GM12878 (cell line): ENCODE measurements around the gene OR2L8. TPM values are rescaled to one million over a fixed set of nuclear protein-coding genes. Genes with fewer than 3 reads are reported as not detected.

Experiments used
- ATAC-seq: fragments of 200-7000 bp; cut with Tn5 transposase; 3 replicates; pipeline ENCODE4 v1.9.1; 2020; ENCODE audit warnings: mild to moderate bottlenecking, moderate library complexity
- BruUV-seq: library from RNA; stranded (reverse); fragments of 400-500 nt; replicated peaks from 2 replicates; lab custom pipeline; 2021; lab: Mats Ljungman, UMichigan
- CTCF ChIA-PET: fragments of 300-600 bp; sonication (Branson Sonifier 250); formaldehyde crosslinking; extraction: SDS; loops from one replicate; lab custom pipeline; 2021; ENCODE audit warnings: inconsistent platforms; lab: Yijun Ruan, JAX
- POLR2A ChIA-PET: fragments of 350-600 bp; formaldehyde crosslinking; extraction: SDS; loops from one replicate; lab custom pipeline; 2021; ENCODE audit warnings: inconsistent platforms; lab: Charles Lee
- RAD21 ChIA-PET: fragments of 300-600 bp; sonication (Branson Sonifier 250); formaldehyde crosslinking; loops from one replicate; lab custom pipeline; 2023; ENCODE audit warnings: antibody characterized with exemption; ENCODE audit not compliant: unreplicated experiment; lab: Charles Lee
- SMC1A ChIA-PET: fragments of 300-600 bp; sonication (Branson Sonifier 250); formaldehyde crosslinking; loops from one replicate; lab custom pipeline; 2023; ENCODE audit not compliant: unreplicated experiment, uncharacterized antibody; lab: Charles Lee
- DNase-seq: peaks from one replicate; pipeline ENCODE4 v3.0.0-alpha.2; 2011; ENCODE audit warnings: low read depth, low spot score
- FAIRE-seq: peaks from 3 replicates; lab custom pipeline; 2011; peaks lifted over from hg19 to GRCh38; lab: Jason Lieb, UNC
- H2AFZ ChIP-seq: 2 replicates; pipeline ENCODE4 v1.6.0; 2011; ENCODE audit warnings: low read depth, low read length, control low read depth; ENCODE audit not compliant: control insufficient read depth
- H3K27ac ChIP-seq: 2 replicates; pipeline ENCODE4 v1.5.1; 2011; ENCODE audit warnings: control low read depth; ENCODE audit not compliant: control insufficient read depth, insufficient read depth
- H3K27me3 ChIP-seq, 2 experiments: replicated peaks in 1 of 2; 2 replicates each; pipeline versions ENCODE4 v1.6.0 to v1.6.1; 2011; ENCODE audit warnings: low read length in 1 of 2; ENCODE audit not compliant: control insufficient read depth in 2 of 2, insufficient read depth in 2 of 2
- H3K36me3 ChIP-seq, 2 experiments: 2 replicates each; pipeline ENCODE4 v1.5.1; 2011; ENCODE audit warnings: low read length in 1 of 2; ENCODE audit not compliant: control insufficient read depth in 2 of 2, insufficient read depth in 2 of 2
- H3K4me1 ChIP-seq: 2 replicates; pipeline ENCODE4 v1.6.1; 2011; ENCODE audit warnings: mild to moderate bottlenecking, low read length, moderate library complexity, mixed read lengths; ENCODE audit not compliant: control insufficient read depth, insufficient read depth
- H3K4me2 ChIP-seq: 2 replicates; pipeline ENCODE4 v1.6.0; 2011; ENCODE audit warnings: control low read depth; ENCODE audit not compliant: control insufficient read depth, insufficient read depth
- H3K4me3 ChIP-seq: fragments of 200-600 bp; sonication (generic); 2 replicates; pipeline ENCODE4 v1.5.1; 2016
- H3K79me2 ChIP-seq: 2 replicates; pipeline ENCODE4 v1.6.0; 2011; ENCODE audit warnings: low read length; ENCODE audit not compliant: control insufficient read depth, insufficient read depth
- H3K9ac ChIP-seq: 2 replicates; pipeline ENCODE4 v1.8.0; 2011; ENCODE audit warnings: low read length, control low read depth, mixed read lengths; ENCODE audit not compliant: control insufficient read depth, insufficient read depth
- H3K9me3 ChIP-seq: replicated peaks from 3 replicates; pipeline ENCODE4 v1.5.1; 2011; ENCODE audit warnings: mild to moderate bottlenecking, low read length; ENCODE audit not compliant: control insufficient read depth, insufficient read depth
- H4K20me1 ChIP-seq: 2 replicates; pipeline ENCODE4 v1.6.0; 2011; ENCODE audit not compliant: control insufficient read depth, insufficient read depth
- BMI1 ChIP-seq: fragments of 450-650 bp; IDR thresholded peaks from 2 replicates; pipeline ENCODE4 v1.6.1; 2016; ENCODE audit warnings: mild to moderate bottlenecking, moderate library complexity, borderline replicate concordance
- BRCA1 ChIP-seq: IDR thresholded peaks from 2 replicates; pipeline ENCODE4 v1.6.1; 2011; ENCODE audit warnings: low read depth, low read length, improper control_type of control experiment
- CHD1 ChIP-seq: IDR thresholded peaks from 2 replicates; pipeline ENCODE4 v1.6.1; 2012; ENCODE audit warnings: low read depth, low read length, improper control_type of control experiment
- DPF2 ChIP-seq: fragments of 450-650 bp; IDR thresholded peaks from 2 replicates; pipeline ENCODE4 v1.6.1; 2017; ENCODE audit warnings: mild to moderate bottlenecking
- EGR1 ChIP-seq, 2 experiments: IDR thresholded peaks; 1 replicate in 1 of 2; 2 replicates in 1 of 2; pipeline ENCODE4 v1.6.1; 2011 to 2012; ENCODE audit warnings: low read depth in 2 of 2, low read length in 2 of 2, borderline replicate concordance in 1 of 2, mild to moderate bottlenecking in 1 of 2, moderate library complexity in 1 of 2
- HCFC1 ChIP-seq: fragments of 150-350 bp; IDR thresholded peaks from 2 replicates; pipeline ENCODE4 v1.6.1; 2014; ENCODE audit warnings: low read length
- PAX8 ChIP-seq: fragments of 450-650 bp; IDR thresholded peaks from 2 replicates; pipeline ENCODE4 v1.6.1; 2017; ENCODE audit warnings: mild to moderate bottlenecking, moderate library complexity
- PML ChIP-seq: IDR thresholded peaks from 2 replicates; pipeline ENCODE4 v1.6.1; 2012; ENCODE audit warnings: low read length, inconsistent platforms
- RAD21 ChIP-seq: IDR thresholded peaks from 2 replicates; pipeline ENCODE4 v1.6.1; 2011; ENCODE audit warnings: mild to moderate bottlenecking, low read depth, low read length, moderate library complexity; ENCODE audit not compliant: insufficient read depth
- RFX5 ChIP-seq: IDR thresholded peaks from 2 replicates; pipeline ENCODE4 v1.6.1; 2011; ENCODE audit warnings: low read depth, low read length, improper control_type of control experiment
- RUNX3 ChIP-seq: IDR thresholded peaks from 2 replicates; pipeline ENCODE4 v1.6.1; 2012; ENCODE audit warnings: low read length, inconsistent platforms
- SREBF2 ChIP-seq: IDR thresholded peaks from 2 replicates; pipeline ENCODE4 v1.6.1; 2012; ENCODE audit warnings: mild to moderate bottlenecking, low read length
- SUPT20H ChIP-seq: IDR thresholded peaks from 2 replicates; pipeline ENCODE4 v1.6.1; 2011; ENCODE audit warnings: low read depth, mild to moderate bottlenecking, low read length, moderate library complexity, borderline replicate concordance; ENCODE audit not compliant: control insufficient read depth
- ZNF217 ChIP-seq: fragments of 450-650 bp; IDR thresholded peaks from 2 replicates; pipeline ENCODE4 v1.6.1; 2017; ENCODE audit warnings: antibody characterized with exemption, mild to moderate bottlenecking
- ZNF274 ChIP-seq: IDR thresholded peaks from one replicate; pipeline ENCODE4 v1.8.0; 2011; ENCODE audit not compliant: insufficient read length, insufficient read depth
- ZZZ3 ChIP-seq: IDR thresholded peaks from 2 replicates; pipeline ENCODE4 v1.6.1; 2011; ENCODE audit warnings: low read depth; ENCODE audit not compliant: control insufficient read depth, insufficient read length
- WGBS: methylation state at CpG from one replicate; pipeline ENCODE4 v1.1.6; 2016; ENCODE audit warnings: low lambda C conversion rate; ENCODE audit not compliant: insufficient replicate concordance, insufficient coverage; ENCODE audit errors: missing lambda C conversion rate; 5-methylcytosine and 5-hydroxymethylcytosine counted together
- in situ Hi-C: fragments of 300-500 bp; cut with MboI; formaldehyde crosslinking; loops from 9 replicates; pipeline ENCODE4 v1.14.3; 2018; ENCODE audit warnings: mixed read lengths
- intact Hi-C: fragments of 100-400 bp; cut with micrococcal nuclease; formaldehyde crosslinking; loops from one replicate; pipeline ENCODE4 v1.14.2; 2022; ENCODE audit not compliant: unreplicated experiment
- polyA plus RNA-seq, 11 experiments: library from polyadenylated mRNA; depleted of rRNA in 4 of 11; unstranded in 6 of 11; stranded (reverse) in 5 of 11; fragments of >200 nt; fragmentation: Nextera tagmentation in 4 of 11; fragmentation: Illumina TruSeq in 1 of 11; extraction: Ambion mirVana in 4 of 11; extraction: Trizol in 1 of 11; gene quantifications; 1 replicate in 1 of 11; 2 replicates in 10 of 11; pipeline versions ENCODE4 v1.2.1 to v1.2.3, GENCODE V29; 2011 to 2016; ENCODE audit warnings: inconsistent platforms in 2 of 11, missing spikeins in 2 of 11, low read depth in 1 of 11
- total RNA-seq, 4 experiments: library from RNA; depleted of rRNA in 3 of 4; stranded (reverse); fragments of >200 nt in 3 of 4; fragmentation: Illumina TruSeq in 1 of 4; extraction: Trizol in 1 of 4; gene quantifications; 2 replicates each; pipeline versions ENCODE4 v1.2.1 to v1.2.3, GENCODE V29; 2013 to 2021
- TF ChIP-seq, protein P1 (sequence below): fragments of 450-650 bp; IDR thresholded peaks from 2 replicates; pipeline ENCODE4 v1.6.1; 2018; ENCODE audit warnings: borderline replicate concordance, mild to moderate bottlenecking; ENCODE audit not compliant: partially characterized antibody

Gene OR2L8
- total and polyA plus RNA-seq, 10 of the 15 experiments (the other 5 are each of a cell fraction or from before 2014, with no cell fraction given): not detected

DNA sequence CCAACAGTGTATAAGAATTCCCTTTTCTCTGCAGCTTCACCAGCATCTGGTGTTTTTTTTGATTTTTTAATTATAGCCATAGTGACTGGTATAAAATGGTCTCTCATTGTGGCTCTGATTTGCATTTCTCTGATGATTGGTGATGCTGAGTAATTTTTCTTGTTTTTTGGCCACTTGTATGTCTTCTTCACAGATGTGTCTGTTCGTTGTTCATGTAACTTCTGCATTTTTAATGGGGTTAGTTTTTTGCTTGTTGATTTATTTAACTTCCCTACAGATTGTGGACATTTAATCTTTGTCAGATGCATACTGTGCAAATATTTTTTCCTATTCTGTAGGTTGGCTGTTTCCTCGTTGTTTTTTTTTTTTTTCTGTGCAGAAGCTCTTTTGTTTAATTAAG lies 44.3 kb downstream of the OR2L8 start:
- H3K4me1 ChIP-seq: no peaks in the 10 kb centered on the region
- TF ChIP-seq ZNF274 (no peak), RFX5 (no peak), RAD21 (no peak), PML (no peak), BRCA1 (no peak), ZZZ3 (no peak), RUNX3 (no peak), HCFC1 (no peak)
- no peak for ATAC-seq
- no peaks in the 10 kb centered on the region for H4K20me1 ChIP-seq
- BruUV-seq: no TSS peak
- in situ Hi-C loops (no loop called here), intact Hi-C loops (no loop called here)
- ChIA-PET CTCF (no interaction called here), POLR2A (no interaction called here), RAD21 (no interaction called here), SMC1A (no interaction called here)
- WGBS: 0% methylated on average over 2 of the region's 2 CpGs
- no peak for FAIRE-seq
- DNase-seq: no peak
- no peak overlapping the region for H3K9ac ChIP-seq
- H3K36me3 ChIP-seq: no peaks in the 10 kb centered on the region
- no peaks in the 10 kb centered on the region for H3K27me3 ChIP-seq
- H3K79me2 ChIP-seq: no peaks in the 10 kb centered on the region
- H3K9me3 ChIP-seq: no peaks in the 10 kb centered on the region
- H3K4me2 ChIP-seq: no peak overlapping the region
- H3K27ac ChIP-seq: no peak overlapping the region
- no peak overlapping the region for H2AFZ ChIP-seq
- no peak overlapping the region for H3K4me3 ChIP-seq

DNA sequence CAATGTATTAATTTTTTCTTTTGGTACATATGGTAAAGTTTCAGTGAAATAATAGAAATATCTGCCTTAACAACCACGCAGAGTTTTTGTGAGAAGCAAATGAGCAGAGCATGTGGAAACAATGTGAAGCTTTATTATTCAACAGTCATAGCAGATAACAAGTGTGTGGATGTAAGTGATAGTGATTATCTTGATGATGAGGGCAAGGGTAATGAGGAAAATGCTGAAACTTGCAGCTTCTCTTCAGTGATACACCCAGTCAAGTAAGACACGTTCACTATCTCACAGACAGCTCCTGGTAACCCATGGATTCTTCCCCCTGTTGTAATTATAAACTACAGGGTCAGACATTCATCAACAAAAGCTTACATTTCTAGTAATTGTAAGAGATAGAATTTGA lies 50.2 kb downstream of the OR2L8 start:
- no TSS peak for BruUV-seq
- ChIA-PET SMC1A (no interaction called here), CTCF (no interaction called here), POLR2A (no interaction called here), RAD21 (no interaction called here)
- Histone ChIP-seq H3K4me3 (no peak overlapping the region), H3K27me3 (no peaks in the 10 kb centered on the region), H3K9me3 (no peaks in the 10 kb centered on the region), H3K9ac (no peak overlapping the region), H3K27ac (no peak overlapping the region), H3K79me2 (no peaks in the 10 kb centered on the region), H2AFZ (no peak overlapping the region), H3K36me3 (no peaks in the 10 kb centered on the region), H3K4me2 (no peak overlapping the region), H3K4me1 (no peaks in the 10 kb centered on the region), H4K20me1 (no peaks in the 10 kb centered on the region)
- intact Hi-C loops: no loop called here
- in situ Hi-C loops: no loop called here
- ATAC-seq (no peak), FAIRE-seq (no peak), DNase-seq (no peak)
- 0% methylated on average over 2 of the region's 2 CpGs for WGBS
- TF ChIP-seq, protein P1, sequence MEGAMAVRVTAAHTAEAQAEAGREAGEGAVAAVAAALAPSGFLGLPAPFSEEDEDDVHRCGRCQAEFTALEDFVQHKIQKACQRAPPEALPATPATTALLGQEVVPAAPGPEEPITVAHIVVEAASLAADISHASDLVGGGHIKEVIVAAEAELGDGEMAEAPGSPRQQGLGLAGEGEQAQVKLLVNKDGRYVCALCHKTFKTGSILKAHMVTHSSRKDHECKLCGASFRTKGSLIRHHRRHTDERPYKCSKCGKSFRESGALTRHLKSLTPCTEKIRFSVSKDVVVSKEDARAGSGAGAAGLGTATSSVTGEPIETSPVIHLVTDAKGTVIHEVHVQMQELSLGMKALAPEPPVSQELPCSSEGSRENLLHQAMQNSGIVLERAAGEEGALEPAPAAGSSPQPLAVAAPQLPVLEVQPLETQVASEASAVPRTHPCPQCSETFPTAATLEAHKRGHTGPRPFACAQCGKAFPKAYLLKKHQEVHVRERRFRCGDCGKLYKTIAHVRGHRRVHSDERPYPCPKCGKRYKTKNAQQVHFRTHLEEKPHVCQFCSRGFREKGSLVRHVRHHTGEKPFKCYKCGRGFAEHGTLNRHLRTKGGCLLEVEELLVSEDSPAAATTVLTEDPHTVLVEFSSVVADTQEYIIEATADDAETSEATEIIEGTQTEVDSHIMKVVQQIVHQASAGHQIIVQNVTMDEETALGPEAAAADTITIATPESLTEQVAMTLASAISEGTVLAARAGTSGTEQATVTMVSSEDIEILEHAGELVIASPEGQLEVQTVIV: no peak
- TF ChIP-seq PAX8 (no peak), CHD1 (no peak), DPF2 (no peak), EGR1 (IDR thresholded peaks at IDR 0.05; ENCODE audit: borderline replicate concordance in 1 of 2, low read depth in 2 of 2, low read length in 2 of 2) (no peak), SREBF2 (no peak), BMI1 (no peak), ZNF217 (no peak), SUPT20H (no peak)
